H9 (cell line): ENCODE measurements around the gene KSR1. TPM values are rescaled to one million over a fixed set of nuclear protein-coding genes. Genes with fewer than 3 reads are reported as not detected.

Source experiments
- DNase-seq: peaks from one replicate; pipeline ENCODE4 v3.0.0-alpha.2; 2017
- H2AFZ ChIP-seq: one replicate; pipeline ENCODE4 v1.6.1; 2013; ENCODE audit warnings: mild to moderate bottlenecking, low read length, control low read depth, moderate library complexity
- H2AK5ac ChIP-seq: 2 replicates; pipeline ENCODE4 v1.6.1; 2013; ENCODE audit warnings: low read length, control low read depth, mixed read lengths; ENCODE audit not compliant: insufficient read length
- H2BK120ac ChIP-seq: one replicate; pipeline ENCODE4 v1.6.1; 2013; ENCODE audit warnings: low read depth, mild to moderate bottlenecking, low read length, control low read depth, inconsistent platforms; ENCODE audit not compliant: poor library complexity, severe bottlenecking
- H2BK12ac ChIP-seq: 2 replicates; pipeline ENCODE4 v1.6.1; 2013; ENCODE audit warnings: low read length, control low read depth, mixed read lengths, low read depth; ENCODE audit not compliant: insufficient read length
- H2BK15ac ChIP-seq: 2 replicates; pipeline ENCODE4 v1.6.1; 2013; ENCODE audit warnings: low read depth, low read length, control low read depth
- H2BK20ac ChIP-seq: one replicate; pipeline ENCODE4 v1.6.1; 2013; ENCODE audit warnings: low read depth, mild to moderate bottlenecking, low read length, control low read depth, inconsistent platforms; ENCODE audit not compliant: poor library complexity, severe bottlenecking
- H2BK5ac ChIP-seq: 2 replicates; pipeline ENCODE4 v1.6.1; 2013; ENCODE audit warnings: low read length, control low read depth, mixed read lengths; ENCODE audit not compliant: insufficient read length
- H3K14ac ChIP-seq: 2 replicates; pipeline ENCODE4 v1.6.1; 2013; ENCODE audit warnings: low read length, control low read depth; ENCODE audit not compliant: insufficient read depth
- H3K18ac ChIP-seq: 2 replicates; pipeline ENCODE4 v1.6.1; 2013; ENCODE audit warnings: low read depth, mild to moderate bottlenecking, mixed read lengths, low read length, control low read depth; ENCODE audit not compliant: insufficient read length
- H3K23ac ChIP-seq: 2 replicates; pipeline ENCODE4 v1.6.1; 2013; ENCODE audit warnings: low read length, control low read depth, mixed read lengths, low read depth; ENCODE audit not compliant: insufficient read length
- H3K23me2 ChIP-seq: 2 replicates; pipeline ENCODE4 v1.6.1; 2013; ENCODE audit warnings: low read depth, mild to moderate bottlenecking, mixed read lengths, low read length, control low read depth; ENCODE audit not compliant: insufficient read length, poor library complexity, severe bottlenecking
- H3K27ac ChIP-seq: 2 replicates; pipeline ENCODE4 v1.5.1; 2013; ENCODE audit warnings: low read length, control low read depth, mixed read lengths, low read depth; ENCODE audit not compliant: insufficient read length
- H3K27me3 ChIP-seq: 2 replicates; pipeline ENCODE4 v1.6.1; 2013; ENCODE audit warnings: low read length, control low read depth, inconsistent platforms; ENCODE audit not compliant: insufficient read depth
- H3K4ac ChIP-seq: 2 replicates; pipeline ENCODE4 v1.6.1; 2013; ENCODE audit warnings: low read depth, mild to moderate bottlenecking, control low read depth, inconsistent platforms, low read length, moderate library complexity
- H3K4me1 ChIP-seq: 2 replicates; pipeline ENCODE4 v1.6.1; 2013; ENCODE audit warnings: low read length, control low read depth, inconsistent platforms; ENCODE audit not compliant: insufficient read depth
- H3K4me2 ChIP-seq: 2 replicates; pipeline ENCODE4 v1.6.1; 2013; ENCODE audit warnings: low read length, control low read depth, mixed read lengths; ENCODE audit not compliant: insufficient read length, insufficient read depth
- H3K56ac ChIP-seq: 2 replicates; pipeline ENCODE4 v1.6.1; 2013; ENCODE audit warnings: low read depth, mild to moderate bottlenecking, mixed read lengths, low read length, control low read depth; ENCODE audit not compliant: insufficient read length
- H3K79me1 ChIP-seq: 2 replicates; pipeline ENCODE4 v1.6.1; 2013; ENCODE audit warnings: low read depth, mild to moderate bottlenecking, moderate library complexity, low read length, control low read depth, inconsistent platforms; ENCODE audit not compliant: insufficient read depth, poor library complexity, severe bottlenecking
- H3K79me2 ChIP-seq: 2 replicates; pipeline ENCODE4 v1.6.1; 2013; ENCODE audit warnings: low read length, control low read depth, inconsistent platforms; ENCODE audit not compliant: insufficient read depth
- H3K9ac ChIP-seq: 2 replicates; pipeline ENCODE4 v1.6.1; 2013; ENCODE audit warnings: low read length, control low read depth, mixed read lengths; ENCODE audit not compliant: insufficient read length; ENCODE audit errors: extremely low read depth
- H3K9me3 ChIP-seq: one replicate; pipeline ENCODE4 v1.6.1; 2013; ENCODE audit warnings: low read depth, low read length, inconsistent platforms; ENCODE audit not compliant: control insufficient read depth
- H3T11ph ChIP-seq: one replicate; pipeline ENCODE4 v1.6.1; 2013; ENCODE audit warnings: mild to moderate bottlenecking, low read length, control low read depth, inconsistent platforms
- H4K20me1 ChIP-seq: one replicate; pipeline ENCODE4 v1.6.1; 2013; ENCODE audit not compliant: control insufficient read depth, insufficient read length, insufficient read depth
- H4K5ac ChIP-seq: 2 replicates; pipeline ENCODE4 v1.6.1; 2013; ENCODE audit warnings: low read depth, mild to moderate bottlenecking, mixed read lengths, low read length, control low read depth; ENCODE audit not compliant: insufficient read length
- H4K8ac ChIP-seq: replicated peaks from 2 replicates; pipeline ENCODE4 v1.6.1; 2013; ENCODE audit warnings: low read length, control low read depth, mixed read lengths, low read depth; ENCODE audit not compliant: insufficient read length
- H4K91ac ChIP-seq: 2 replicates; pipeline ENCODE4 v1.6.1; 2013; ENCODE audit warnings: low read depth, mild to moderate bottlenecking, moderate library complexity, mixed read lengths, low read length, control low read depth; ENCODE audit not compliant: insufficient read length
- H3K27ac Mint-ChIP-seq, 3 experiments: 2 replicates in 2 of 3; 3 replicates in 1 of 3; pipeline ENCODE4 v1.8.0; 2020 to 2021; ENCODE audit warnings: mixed read lengths in 3 of 3, mild to moderate bottlenecking in 1 of 3, moderate library complexity in 1 of 3
- H3K27me3 Mint-ChIP-seq: 2 replicates; pipeline ENCODE4 v1.8.0; 2021; ENCODE audit warnings: low read depth, mild to moderate bottlenecking, moderate library complexity, mixed read lengths
- H3K36me3 Mint-ChIP-seq, 3 experiments: 2 replicates in 2 of 3; 3 replicates in 1 of 3; pipeline ENCODE4 v1.8.0; 2020 to 2021; ENCODE audit warnings: low read depth in 3 of 3, mixed read lengths in 3 of 3; ENCODE audit not compliant: insufficient read depth in 1 of 3
- H3K4me1 Mint-ChIP-seq, 2 experiments: 2 replicates each; pipeline ENCODE4 v1.8.0; 2020; ENCODE audit warnings: mixed read lengths in 2 of 2
- H3K4me3 Mint-ChIP-seq, 2 experiments: 2 replicates in 1 of 2; 3 replicates in 1 of 2; pipeline ENCODE4 v1.8.0; 2020 to 2021; ENCODE audit warnings: mild to moderate bottlenecking in 2 of 2, mixed read lengths in 2 of 2, moderate library complexity in 1 of 2
- H3K9me3 Mint-ChIP-seq, 2 experiments: 2 replicates in 1 of 2; 3 replicates in 1 of 2; pipeline ENCODE4 v1.8.0; 2020; ENCODE audit warnings: mild to moderate bottlenecking in 2 of 2, mixed read lengths in 2 of 2, moderate library complexity in 1 of 2
- WGBS: extraction: QIAGEN DNeasy Blood & Tissue Kit; methylation state at CpG from one replicate; pipeline ENCODE4 v1.1.7; 2013; ENCODE audit warnings: missing lambda C conversion rate, low lambda C conversion rate, mixed read lengths; ENCODE audit not compliant: insufficient read length; ENCODE audit errors: extremely low coverage; 5-methylcytosine and 5-hydroxymethylcytosine counted together
- total RNA-seq: library from RNA; stranded (reverse); gene quantifications from 2 replicates; pipeline ENCODE4 v1.2.1, GENCODE V29; 2021
- TF ChIP-seq, protein P1 (sequence below): fragments of 200-600 bp; sonication (generic); conservative IDR thresholded peaks from 3 replicates; pipeline ENCODE4 v1.8.0; 2021; ENCODE audit warnings: antibody characterized with exemption, mild to moderate bottlenecking

Gene KSR1
- total RNA-seq, 1 experiment from 2014 or later = 44.9 TPM

DNA sequence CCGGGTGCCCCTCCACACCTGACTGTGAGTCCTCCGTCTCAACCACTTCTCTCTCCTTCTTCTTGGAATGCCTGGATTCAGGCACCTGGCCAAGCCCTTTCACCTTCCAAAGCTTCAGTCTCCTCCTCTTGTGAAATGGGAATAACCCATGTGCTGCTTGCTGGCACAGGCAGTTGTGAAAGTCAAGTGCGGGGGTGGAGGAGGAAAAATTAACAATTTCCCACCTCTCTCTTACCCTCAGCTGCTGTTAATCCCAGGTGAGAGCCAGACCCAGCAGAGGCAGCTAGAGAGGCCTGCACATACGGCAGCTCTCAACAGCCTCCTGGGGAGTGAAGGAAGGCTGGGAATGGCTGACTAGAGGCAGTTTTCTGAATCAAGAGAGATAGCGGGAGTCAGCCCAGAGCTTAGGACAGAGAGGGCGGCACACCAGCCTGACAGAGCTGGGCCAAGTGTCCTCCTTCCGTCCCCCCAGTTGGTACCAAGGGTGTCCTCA lies 96.8 kb downstream of the KSR1 start:
- Histone ChIP-seq H2BK15ac (no peak overlapping the region), H3K56ac (no peak overlapping the region), H2BK20ac (no peak overlapping the region), H3K27me3 (no peaks in the 10 kb centered on the region), H3K9me3 (no peaks in the 10 kb centered on the region), H3K18ac (no peak overlapping the region), H2BK12ac (no peak overlapping the region), H3T11ph (no peak overlapping the region), H3K14ac (no peak overlapping the region), H3K9ac (no peak overlapping the region), H3K4me2 (no peak overlapping the region), H2AK5ac (no peak overlapping the region), H3K4ac (no peak overlapping the region), H3K27ac (no peak overlapping the region), H2BK5ac (no peak overlapping the region), H4K20me1 (no peaks in the 10 kb centered on the region), H2AFZ (no peak overlapping the region), H3K4me1 (no peaks in the 10 kb centered on the region), H4K5ac (no peak overlapping the region), H2BK120ac (no peak overlapping the region), H3K79me2 (no peaks in the 10 kb centered on the region), H3K79me1 (no peaks in the 10 kb centered on the region), H4K91ac (no peak overlapping the region), H3K23me2 (no peaks in the 10 kb centered on the region), H4K8ac (no peak overlapping the region), H3K23ac (no peak overlapping the region)
- peaks cover 16 to 32% (median 19%) of the 10 kb centered on the region in 3 experiments for H3K36me3 Mint-ChIP-seq
- peak overlapping the region; percentile 34 to 62 (median 40); a peak in 5 of 7 replicates for H3K27ac Mint-ChIP-seq
- H3K4me3 Mint-ChIP-seq = no peak overlapping the region
- no peaks in the 10 kb centered on the region for H3K27me3 Mint-ChIP-seq
- no CpG with 5 or more reads among the region's 7 CpGs for WGBS
- TF ChIP-seq, protein P1, sequence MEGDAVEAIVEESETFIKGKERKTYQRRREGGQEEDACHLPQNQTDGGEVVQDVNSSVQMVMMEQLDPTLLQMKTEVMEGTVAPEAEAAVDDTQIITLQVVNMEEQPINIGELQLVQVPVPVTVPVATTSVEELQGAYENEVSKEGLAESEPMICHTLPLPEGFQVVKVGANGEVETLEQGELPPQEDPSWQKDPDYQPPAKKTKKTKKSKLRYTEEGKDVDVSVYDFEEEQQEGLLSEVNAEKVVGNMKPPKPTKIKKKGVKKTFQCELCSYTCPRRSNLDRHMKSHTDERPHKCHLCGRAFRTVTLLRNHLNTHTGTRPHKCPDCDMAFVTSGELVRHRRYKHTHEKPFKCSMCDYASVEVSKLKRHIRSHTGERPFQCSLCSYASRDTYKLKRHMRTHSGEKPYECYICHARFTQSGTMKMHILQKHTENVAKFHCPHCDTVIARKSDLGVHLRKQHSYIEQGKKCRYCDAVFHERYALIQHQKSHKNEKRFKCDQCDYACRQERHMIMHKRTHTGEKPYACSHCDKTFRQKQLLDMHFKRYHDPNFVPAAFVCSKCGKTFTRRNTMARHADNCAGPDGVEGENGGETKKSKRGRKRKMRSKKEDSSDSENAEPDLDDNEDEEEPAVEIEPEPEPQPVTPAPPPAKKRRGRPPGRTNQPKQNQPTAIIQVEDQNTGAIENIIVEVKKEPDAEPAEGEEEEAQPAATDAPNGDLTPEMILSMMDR = no peak
- no peak for DNase-seq
- H3K4me1 Mint-ChIP-seq = peaks cover 18 to 25% of the 10 kb centered on the region in 2 experiments
- H3K9me3 Mint-ChIP-seq = peaks cover 0 to 4% of the 10 kb centered on the region in 2 experiments; a peak in 3 of 5 replicates
